HG02840 (cell line): ENCODE measurements around the gene RFNG.
A peak's percentile ranks its signal among the peaks of the same experiment; 100 is the strongest.
"Not testable (repeated sequence)": the region's sequence is repeated elsewhere in the genome, so short reads cannot be mapped to it uniquely, and the experiment has no call there.

Source experiments
- ATAC-seq: cut with Tn5 transposase; IDR thresholded peaks from one replicate; pipeline ENCODE4 v1.9.1; 2021; ENCODE audit warnings: mild to moderate bottlenecking, moderate library complexity, moderate number of reproducible peaks; ENCODE audit not compliant: unreplicated experiment, low FRiP score

The RFNG gene

GRCh38 chr17:82047379-82047778, 4.2 kb downstream of the RFNG start:
- ATAC-seq: no peak

- ATAC-seq: no peak
Observed at GRCh38 chr17:82046903-82047302, 4.7 kb downstream of the RFNG start.

- no peak for ATAC-seq
Observed at GRCh38 chr17:82045936-82046484, 5.6 kb downstream of the RFNG start.

GRCh38 chr17:82043507-82043906, 8.1 kb downstream of the RFNG start:
- no peak for ATAC-seq

- no peak for ATAC-seq
Observed at GRCh38 chr17:82042649-82043048, 9.0 kb downstream of the RFNG start.

- no peak for ATAC-seq
Observed at GRCh38 chr17:82041144-82041814, 10.3 kb downstream of the RFNG start.

- no peak for ATAC-seq
Observed at GRCh38 chr17:82039695-82040299, 11.8 kb downstream of the RFNG start.

GRCh38 chr17:82038796-82039409, 12.7 kb downstream of the RFNG start:
- not testable (repeated sequence) for ATAC-seq

- ATAC-seq: no peak
Observed at GRCh38 chr17:82037889-82038195, 13.8 kb downstream of the RFNG start.

GRCh38 chr17:82037092-82037888, 14.3 kb downstream of the RFNG start, which contains the start of gene DCXR:
Gene DCXR, minus strand, starts transcription at chr17:82037697. Its CDS starts 15 bp downstream, at chr17:82037682.
- ATAC-seq: peak; percentile 83

- no peak for ATAC-seq
Observed at GRCh38 chr17:82036634-82037091, 14.9 kb downstream of the RFNG start.

- ATAC-seq: no peak
Observed at GRCh38 chr17:82035956-82036633, 15.5 kb downstream of the RFNG start.

- ATAC-seq: no peak
Observed at GRCh38 chr17:82035488-82035887, 16.1 kb downstream of the RFNG start.

GRCh38 chr17:82034371-82035011, 17.1 kb downstream of the RFNG start:
- no peak for ATAC-seq

- no peak for ATAC-seq
Observed at GRCh38 chr17:82033359-82034085, 18.1 kb downstream of the RFNG start.

GRCh38 chr17:82031885-82032627, 19.6 kb downstream of the RFNG start:
- no peak for ATAC-seq

GRCh38 chr17:82031303-82031884, 20.2 kb downstream of the RFNG start, which contains the start of gene RAC3:
Gene RAC3, plus strand, starts transcription at chr17:82031678. Its CDS starts 84 bp downstream, at chr17:82031762.
- no peak for ATAC-seq
